ENCODE measurements around the gene KCTD19.

Gene KCTD19

GRCh38 chr16:67255553-67256221 is 70.9 kb downstream of the KCTD19 start:
- ChIA-PET CTCF (interaction anchor here (0.8 kb wide), 1 partner anchor 12 kb away, joined by 3 read pairs; no protein-coding TSS in a partner anchor), POLR2A (no interaction called here)
- no peak for TF ChIP-seq CTCF (IDR thresholded peaks at IDR 0.05; ENCODE audit: insufficient read depth, low read length, missing control alignments)
- no peak for DNase-seq (ENCODE audit: low read depth, low spot score)
- H3K4me3 ChIP-seq (ENCODE audit: low read depth, low read length): no peak overlapping the region

DNA sequence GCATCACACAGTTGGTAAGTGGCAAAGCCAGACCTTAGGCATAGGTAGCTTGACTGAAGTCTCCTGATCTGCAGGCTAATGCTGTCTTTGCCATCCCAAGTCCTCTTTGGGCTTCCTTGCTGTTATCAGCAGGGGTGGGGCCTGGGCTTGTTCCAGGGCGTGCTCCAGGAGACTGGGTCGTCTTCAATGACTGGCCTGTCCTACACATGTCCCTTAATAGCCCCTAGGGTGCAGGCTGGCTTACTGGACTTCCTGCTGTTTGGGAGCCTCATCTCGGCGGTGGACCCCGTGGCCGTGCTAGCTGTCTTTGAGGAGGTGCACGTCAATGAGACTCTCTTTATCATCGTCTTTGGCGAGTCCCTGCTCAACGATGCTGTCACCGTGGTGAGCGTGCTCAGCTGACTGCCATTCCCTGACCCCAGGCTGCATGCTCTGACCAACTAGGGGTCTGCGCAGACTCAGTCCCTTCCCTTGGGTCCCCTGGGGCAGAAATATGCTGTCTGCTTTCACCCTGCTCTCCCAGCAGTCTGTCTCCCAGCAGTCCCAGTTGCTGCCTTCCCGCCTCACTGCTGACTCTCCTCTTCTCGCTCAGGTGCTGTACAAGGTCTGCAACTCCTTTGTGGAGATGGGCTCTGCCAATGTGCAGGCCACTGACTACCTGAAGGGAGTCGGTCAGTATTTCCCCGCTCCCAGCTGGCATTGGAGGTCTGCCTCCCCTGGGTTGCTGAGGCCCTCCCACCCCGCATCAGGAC is 71.6 kb downstream of the KCTD19 start:
- ChIA-PET POLR2A (no interaction called here), CTCF (no interaction called here)
- H3K4me3 ChIP-seq (ENCODE audit: low read depth, low read length): no peak overlapping the region
- no peak for DNase-seq (ENCODE audit: low read depth, low spot score)
- no peak for TF ChIP-seq CTCF (IDR thresholded peaks at IDR 0.05; ENCODE audit: insufficient read depth, low read length, missing control alignments)

DNA sequence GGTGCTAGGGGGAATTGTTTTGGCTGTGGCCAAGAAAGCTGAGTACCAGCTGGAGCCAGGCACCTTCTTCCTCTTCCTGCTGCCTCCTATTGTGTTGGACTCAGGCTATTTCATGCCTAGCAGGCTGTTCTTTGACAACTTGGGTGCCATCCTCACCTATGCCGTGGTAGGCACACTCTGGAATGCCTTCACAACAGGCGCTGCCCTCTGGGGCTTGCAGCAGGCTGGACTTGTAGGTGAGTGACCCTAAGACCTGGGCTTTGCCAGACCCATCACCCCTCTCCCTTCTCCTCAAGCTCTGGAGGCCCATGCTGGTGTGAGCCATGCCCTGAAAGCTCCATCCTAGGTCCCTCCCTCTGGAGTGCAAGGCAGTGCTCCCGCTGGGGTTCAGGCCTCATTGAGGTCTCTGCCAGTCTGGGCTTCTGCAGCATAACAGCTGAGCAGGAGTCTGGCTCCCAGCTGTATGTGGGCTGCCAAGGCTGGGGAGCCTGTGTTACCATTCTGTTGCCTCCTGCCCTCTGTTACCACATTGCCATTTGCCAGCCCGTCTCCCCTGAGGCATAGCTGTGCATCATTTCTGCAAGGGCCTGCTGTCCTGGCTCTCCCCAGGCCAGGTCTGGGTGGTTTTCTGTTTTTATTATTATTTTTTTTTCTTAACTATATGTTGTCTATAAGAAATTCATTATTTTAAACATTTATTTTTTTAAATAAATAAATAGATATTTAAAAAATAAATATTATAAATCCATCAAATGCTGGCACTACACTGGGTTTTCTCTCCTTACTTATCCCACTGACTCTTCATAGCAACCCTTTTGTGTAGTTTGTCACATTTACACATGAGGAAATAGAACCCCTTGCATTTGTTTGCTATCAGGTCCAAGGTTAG is 73.7 kb downstream of the KCTD19 start:
- no peak overlapping the region for H3K4me3 ChIP-seq (ENCODE audit: low read depth, low read length)
- TF ChIP-seq CTCF (IDR thresholded peaks at IDR 0.05; ENCODE audit: insufficient read depth, low read length, missing control alignments): no peak
- ChIA-PET POLR2A (interaction anchor here (0.6 kb wide), 1 partner anchor 15 kb away, joined by 4 read pairs; no protein-coding TSS in a partner anchor), CTCF (interaction anchor here (0.8 to 6.1 kb wide), 4 partner anchors 7 to 141 kb away, joined by 3 to 48 read pairs (median 4); partner anchors contain the start of gene TPPP3)
- DNase-seq (ENCODE audit: low read depth, low spot score): no peak

DNA sequence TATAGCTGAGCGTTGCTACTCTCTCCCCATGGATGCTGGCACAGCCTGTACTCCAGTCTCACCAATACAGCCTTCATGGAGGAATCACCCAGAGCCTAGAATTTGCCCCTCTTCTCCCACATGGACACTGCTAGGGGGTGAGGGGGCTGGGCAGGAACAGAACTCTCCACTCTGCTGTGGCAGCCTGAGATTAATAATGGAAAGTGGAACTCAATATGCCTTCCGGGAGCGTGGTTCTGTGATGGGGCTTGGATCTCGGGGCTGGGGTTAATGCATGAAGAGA is 76.6 kb downstream of the KCTD19 start:
- ChIA-PET POLR2A (interaction anchor here (0.6 kb wide), 1 partner anchor 162 kb away, joined by 4 read pairs; no protein-coding TSS in a partner anchor), CTCF (interaction anchor here (0.7 to 6.1 kb wide), 8 partner anchors 10 to 168 kb away, joined by 3 to 48 read pairs (median 3); no protein-coding TSS in a partner anchor)
- TF ChIP-seq CTCF (IDR thresholded peaks at IDR 0.05; ENCODE audit: insufficient read depth, low read length, missing control alignments): no peak
- H3K4me3 ChIP-seq (ENCODE audit: low read depth, low read length): peak overlapping the region; percentile 66
- DNase-seq (ENCODE audit: low read depth, low spot score): no peak

DNA sequence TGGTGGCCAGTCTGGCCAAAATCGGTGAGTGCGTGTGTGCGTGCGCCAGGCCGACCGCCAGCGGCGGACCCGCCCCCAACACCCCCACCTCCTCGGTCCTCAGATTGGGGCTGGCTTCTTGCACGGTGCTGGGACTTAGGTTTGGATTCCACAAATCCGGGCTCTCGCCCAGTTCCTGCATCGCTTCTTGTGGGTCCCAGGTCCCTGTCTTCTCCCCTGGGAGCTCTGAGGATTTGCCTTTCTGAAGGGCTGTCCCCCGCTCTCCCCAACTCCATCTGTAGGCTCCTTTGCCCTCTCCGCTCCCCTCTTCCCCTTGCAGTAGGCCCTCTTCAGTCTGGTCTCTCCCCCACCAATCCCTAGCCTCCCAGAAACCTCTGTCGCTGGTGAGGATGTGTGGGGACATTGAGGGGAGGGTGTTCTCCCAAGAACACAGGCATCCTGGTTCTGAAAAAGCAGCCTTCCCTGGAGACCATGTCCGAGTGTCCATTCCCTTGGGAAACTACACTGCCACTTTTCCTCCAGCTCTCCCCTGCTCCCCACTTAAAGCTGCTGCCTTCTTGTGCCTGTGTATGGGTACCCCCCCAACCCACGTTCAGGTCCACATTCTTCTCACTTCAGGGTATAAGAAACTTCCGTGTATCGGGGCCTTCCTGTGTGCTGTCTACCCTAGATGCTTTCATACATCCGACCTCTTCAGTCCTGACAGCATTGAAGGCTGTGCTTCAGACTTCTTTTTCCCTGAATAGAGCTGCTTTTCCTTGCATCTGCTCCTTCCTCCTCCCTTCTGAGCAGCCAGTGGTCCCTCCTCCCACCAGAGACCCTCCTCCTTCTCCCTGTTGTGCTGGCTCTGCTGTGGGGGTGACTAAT is 77.1 kb downstream of the KCTD19 start:
- ChIA-PET POLR2A (interaction anchor here (0.6 to 2.6 kb wide), 4 partner anchors 11 to 163 kb away, joined by 3 to 12 read pairs (median 5); partner anchors contain the start of gene TMEM208), CTCF (interaction anchor here (0.7 to 6.1 kb wide), 12 partner anchors 10 to 198 kb away, joined by 3 to 48 read pairs (median 3); partner anchors contain the start of gene TMEM208)
- no peak for DNase-seq (ENCODE audit: low read depth, low spot score)
- no peak for TF ChIP-seq CTCF (IDR thresholded peaks at IDR 0.05; ENCODE audit: insufficient read depth, low read length, missing control alignments)
- H3K4me3 ChIP-seq (ENCODE audit: low read depth, low read length): peak overlapping the region; percentile 66
